Pulmonary artery endothelial cell (primary cell): ENCODE results near the gene SPTBN1. TPM values are rescaled to one million over a fixed set of nuclear protein-coding genes. Genes with fewer than 3 reads are reported as not detected.
"Not testable (repeated sequence)": the region's sequence is repeated elsewhere in the genome, so short reads cannot be mapped to it uniquely, and the experiment has no call there.

Experiments used
- DNase-seq: peaks from one replicate; pipeline ENCODE4 v3.0.0-alpha.2; 2011; ENCODE audit warnings: low read depth, low spot score
- total RNA-seq: library from RNA; depleted of rRNA; stranded (reverse); fragments of >200 nt; gene quantifications from 2 replicates; pipeline ENCODE4 v1.2.3, GENCODE V29; 2014

SPTBN1 gene
- total RNA-seq, 1 donor from 2014 or later: 339 TPM

GRCh38 chr2:54528311-54528955 is 72.3 kb downstream of the SPTBN1 start:
- no peak for DNase-seq

DNA sequence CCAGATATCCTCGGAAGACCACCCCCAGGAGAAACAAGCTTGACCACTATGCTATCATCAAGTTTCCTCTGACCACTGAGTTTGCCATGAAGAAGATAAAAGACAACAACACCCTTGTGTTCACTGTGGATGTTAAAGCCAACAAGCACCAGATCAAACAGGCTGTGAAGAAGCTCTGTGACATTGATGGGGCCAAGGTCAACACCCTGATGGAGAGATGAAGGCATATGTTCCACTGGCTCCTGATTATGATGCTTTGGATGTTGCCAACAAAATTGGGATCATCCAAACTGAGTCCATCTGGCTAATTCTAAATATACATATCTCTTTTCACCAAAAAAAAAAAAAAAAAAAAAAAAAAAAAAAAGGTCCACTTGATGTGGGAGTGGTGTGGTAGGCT is 73.4 kb downstream of the SPTBN1 start:
- DNase-seq: not testable (repeated sequence)

DNA sequence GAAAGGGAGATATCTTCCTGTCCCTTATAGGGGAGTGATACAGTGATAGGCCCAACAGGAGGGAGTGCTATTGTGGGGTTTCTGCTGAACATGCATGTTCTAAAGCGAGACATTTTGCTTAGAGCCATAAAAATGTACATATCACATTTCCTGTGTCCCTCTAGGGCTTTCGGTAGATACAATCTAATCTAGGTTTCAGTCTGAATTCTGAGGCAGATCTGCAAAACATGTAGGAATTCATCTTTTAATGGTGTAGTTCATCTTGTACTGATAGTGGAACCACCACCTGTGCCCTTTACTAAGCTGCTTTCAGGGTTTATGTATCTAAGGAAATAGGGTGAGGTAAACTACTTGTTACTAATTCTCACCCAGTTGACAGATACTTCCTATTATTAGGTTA is 73.8 kb downstream of the SPTBN1 start:
- DNase-seq: no peak

GRCh38 chr2:54531558-54531957 is 75.4 kb downstream of the SPTBN1 start:
- peak; percentile 22 for DNase-seq

DNA sequence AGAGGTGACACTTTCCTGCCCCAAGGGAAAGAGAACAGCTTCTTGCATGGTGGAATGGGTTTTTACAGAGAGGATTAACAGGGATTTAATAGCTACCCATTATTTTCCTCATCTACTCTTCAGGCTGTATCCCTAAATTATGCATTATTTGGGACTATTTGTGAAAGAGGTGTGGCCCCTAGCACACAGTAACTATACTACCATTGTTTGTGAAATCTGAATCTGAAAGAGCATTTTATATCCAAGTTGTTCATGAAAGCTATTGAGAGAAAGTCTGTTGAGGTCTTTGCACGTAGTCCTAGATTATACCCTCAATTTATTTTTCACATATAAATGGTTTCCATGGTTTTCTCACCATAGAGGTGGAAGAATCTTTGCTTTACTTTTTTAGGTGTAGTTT is 78.1 kb downstream of the SPTBN1 start:
- no peak for DNase-seq

DNA sequence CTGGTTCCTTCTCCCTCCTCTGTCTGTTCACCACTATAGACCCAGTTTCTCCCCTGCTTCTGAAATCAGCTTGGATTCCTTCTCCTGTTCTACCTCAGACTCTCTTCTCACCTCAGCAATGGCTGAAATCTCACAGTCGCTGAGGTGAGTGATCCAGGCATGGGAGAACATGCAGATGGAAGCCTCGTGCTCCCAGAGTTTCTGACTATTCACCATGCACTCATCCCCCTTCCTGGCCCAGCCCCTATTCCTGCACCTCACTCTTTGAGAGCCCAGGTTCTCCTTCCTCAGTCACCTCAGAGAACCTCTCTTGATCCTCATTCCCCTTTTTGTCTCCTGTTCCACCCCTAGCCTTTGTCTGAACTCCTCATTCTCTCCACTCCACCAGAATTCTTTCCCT is 78.5 kb downstream of the SPTBN1 start:
- DNase-seq: no peak

DNA sequence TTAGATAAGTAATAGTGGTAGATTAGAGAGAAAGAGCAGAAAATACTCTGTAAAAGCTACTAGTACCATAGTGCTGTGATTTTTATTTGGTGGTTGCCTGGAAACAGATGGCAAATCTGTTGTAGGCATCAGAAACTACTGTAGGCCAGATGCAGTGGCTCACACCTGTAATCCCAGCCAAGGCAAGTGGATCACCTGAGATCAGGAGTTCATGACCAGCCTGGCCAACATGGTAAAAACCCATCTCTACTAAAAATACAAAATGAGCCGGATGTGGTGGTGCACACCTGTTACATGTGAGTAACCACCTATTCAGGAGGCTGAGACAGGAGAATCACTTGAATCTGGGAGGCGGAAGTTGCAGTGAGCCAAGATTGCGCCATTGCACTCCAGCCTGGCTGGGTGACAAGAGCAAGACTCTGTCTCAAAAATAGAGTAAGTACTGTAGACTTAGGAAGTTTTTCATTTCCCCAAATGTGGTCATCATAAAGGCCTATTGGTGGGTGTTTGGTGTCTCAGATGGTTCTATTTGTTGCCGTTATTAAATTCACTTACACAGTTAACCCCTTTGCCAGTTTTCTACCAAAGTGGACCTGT is 79.6 kb downstream of the SPTBN1 start:
- DNase-seq: no peak

- no peak for DNase-seq
Measured at GRCh38 chr2:54536720-54537119, 80.6 kb downstream of the SPTBN1 start.

DNA sequence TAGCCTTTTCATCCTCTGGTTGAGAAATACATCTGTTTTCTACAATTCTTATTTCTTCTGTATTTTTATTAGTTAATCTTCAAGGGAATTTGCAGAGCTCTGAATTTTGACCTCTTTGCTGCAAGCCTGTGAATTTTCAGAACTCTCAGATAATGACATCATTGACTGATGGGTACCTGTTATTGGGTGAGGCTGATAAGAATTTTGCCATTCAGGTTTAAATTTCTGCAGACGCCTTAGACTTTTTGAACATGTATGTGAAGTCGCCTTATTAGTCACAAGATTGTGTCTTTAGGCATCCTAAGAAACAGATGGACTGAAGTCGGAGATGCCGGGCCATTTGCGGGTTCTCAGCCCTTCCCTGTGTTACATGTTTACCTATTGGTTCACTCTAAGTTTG is 82.4 kb downstream of the SPTBN1 start:
- no peak for DNase-seq

GRCh38 chr2:54539683-54540082 is 83.6 kb downstream of the SPTBN1 start:
- DNase-seq: no peak

DNA sequence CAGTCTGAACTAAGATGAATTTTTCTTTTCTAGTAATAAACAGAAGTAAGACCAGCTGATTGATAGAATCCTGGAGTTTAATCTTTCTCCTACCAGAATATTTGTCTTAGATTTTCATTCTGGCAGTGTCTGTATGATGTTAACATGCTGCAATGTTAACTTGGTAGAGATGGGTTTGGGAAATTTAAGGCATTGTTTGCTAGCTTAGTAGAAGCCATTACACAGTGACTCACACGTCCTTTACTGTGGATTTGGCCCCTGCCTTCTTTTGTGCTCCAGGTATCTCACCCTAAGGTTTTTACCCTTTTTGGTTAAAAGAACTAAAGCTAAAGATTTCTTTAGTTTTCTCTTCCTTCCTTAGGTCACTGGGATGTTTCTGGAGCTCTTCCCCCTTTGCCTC is 84.1 kb downstream of the SPTBN1 start:
- DNase-seq: no peak

DNA sequence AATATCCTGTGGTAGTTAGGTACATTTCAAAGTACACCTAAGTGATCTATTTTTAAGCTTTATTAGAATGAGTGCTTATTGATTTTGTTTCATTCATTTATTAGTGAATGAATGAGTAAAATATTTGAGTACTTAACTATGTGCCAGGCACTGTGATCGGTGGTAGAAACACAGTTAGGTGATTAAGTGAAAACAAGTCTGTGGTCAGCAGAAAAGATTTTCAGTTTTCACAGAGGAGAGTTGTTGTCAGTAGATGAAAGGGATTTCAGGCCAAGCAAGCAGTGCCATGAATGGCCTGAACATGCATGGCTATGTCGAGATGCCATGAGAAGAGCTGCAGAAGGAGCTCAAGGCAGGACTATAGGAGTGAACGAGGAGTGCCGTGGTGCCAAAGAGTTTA is 85.9 kb downstream of the SPTBN1 start:
- DNase-seq: no peak

GRCh38 chr2:54543733-54544396 is 87.7 kb downstream of the SPTBN1 start:
- DNase-seq: no peak

DNA sequence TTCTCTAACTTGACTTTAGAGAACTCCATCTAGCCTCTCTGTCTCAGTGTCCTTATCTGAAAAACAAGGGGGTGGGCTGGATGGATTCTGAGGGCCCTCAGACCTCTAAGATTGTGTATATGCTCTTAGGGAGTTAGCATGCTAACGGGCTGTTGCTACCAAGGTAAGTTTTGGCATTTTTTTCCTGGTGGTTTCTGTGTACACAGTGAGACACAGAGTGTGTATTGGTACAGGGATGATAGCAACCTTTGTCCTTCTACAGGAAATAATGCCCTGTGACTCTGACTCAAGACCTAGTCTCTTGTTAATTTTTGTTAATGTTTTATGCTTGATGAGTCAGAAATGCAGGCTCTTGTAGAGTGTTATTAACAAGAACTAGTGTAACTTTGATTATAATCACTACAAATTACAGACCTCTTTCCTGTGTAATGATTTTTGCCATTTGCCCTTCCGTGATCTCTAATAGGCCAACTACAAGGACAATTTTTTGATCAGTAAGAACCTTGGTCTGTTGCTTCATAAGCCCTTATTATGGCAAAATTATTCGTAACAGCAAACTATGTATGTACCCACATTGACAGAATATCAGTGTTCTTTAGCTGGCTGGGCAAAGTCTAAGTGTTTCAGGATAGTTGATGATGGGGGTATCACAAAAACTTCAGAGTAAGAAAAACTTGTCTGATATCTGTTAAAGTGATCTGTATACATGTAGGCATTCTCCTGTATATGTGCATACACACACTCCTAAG is 89.7 kb downstream of the SPTBN1 start:
- DNase-seq: no peak

DNA sequence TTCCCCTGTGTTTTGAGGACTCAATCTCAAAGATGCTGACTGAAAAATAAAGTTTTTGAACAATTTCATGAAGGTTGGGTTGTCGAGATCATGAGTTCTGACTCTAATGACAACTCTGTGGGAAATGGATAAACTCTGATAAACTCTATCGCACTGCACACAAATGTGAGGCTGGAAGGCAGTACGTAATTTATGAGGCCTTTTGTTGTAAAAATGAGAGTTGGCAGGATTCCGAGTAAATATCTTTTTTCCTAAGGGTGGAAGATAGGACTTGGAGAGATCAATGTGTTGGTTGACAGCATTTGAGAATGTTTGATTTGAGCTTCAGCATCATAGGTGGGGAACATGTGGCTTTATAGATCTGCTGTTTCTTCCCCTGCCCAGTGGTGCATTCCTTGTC is 90.4 kb downstream of the SPTBN1 start:
- DNase-seq: no peak

GRCh38 chr2:54546923-54547720 is 91.0 kb downstream of the SPTBN1 start:
- no peak for DNase-seq

DNA sequence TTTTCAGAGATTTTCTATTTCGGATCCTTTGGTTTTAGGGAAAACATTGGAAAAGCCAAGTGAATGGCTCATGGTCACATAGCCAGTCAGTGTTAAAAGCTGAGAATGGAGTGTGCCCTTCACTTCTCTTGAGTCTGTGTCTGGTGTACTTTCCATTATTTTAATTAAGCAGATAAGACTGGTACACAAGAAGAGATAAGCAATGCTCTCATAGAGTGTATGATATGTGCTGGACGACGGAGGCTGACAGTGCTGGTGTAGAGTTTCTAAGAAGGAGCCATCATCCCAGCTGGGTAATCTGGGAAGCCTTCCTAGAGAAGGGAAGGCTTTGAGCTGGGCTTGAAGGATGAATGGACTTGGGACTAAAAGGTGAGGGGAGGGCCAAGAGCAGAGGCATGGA is 93.3 kb downstream of the SPTBN1 start:
- no peak for DNase-seq

DNA sequence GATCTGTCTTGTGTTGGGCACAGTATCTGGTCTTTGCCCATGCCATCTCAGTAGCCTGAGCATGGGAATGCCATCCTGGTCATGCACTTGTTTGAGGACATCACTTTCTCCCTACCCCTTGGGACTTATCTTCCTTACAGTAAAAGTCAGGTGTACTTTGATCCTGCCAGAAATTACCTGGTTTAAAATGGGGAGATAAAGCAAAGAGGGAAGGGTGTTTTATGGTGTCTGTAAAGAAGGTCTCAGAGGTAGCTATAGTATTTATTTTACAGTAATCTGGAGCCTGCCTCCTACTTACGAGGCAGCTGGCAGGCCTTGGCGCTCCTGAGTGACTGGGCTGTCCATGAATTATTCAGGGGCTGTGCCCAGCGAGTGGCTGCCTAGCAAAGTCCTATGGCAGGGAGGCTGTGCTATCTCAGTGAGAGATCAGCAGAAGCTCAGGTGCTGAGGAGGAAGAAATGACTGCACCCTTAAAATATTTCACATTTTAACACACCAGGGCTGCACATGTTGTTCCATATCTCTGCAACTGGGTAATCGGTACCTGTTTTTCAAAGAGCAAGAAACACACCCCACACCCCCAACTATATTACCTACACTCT is 93.9 kb downstream of the SPTBN1 start:
- no peak for DNase-seq

GRCh38 chr2:54550547-54550946 is 94.4 kb downstream of the SPTBN1 start:
- no peak for DNase-seq

DNA sequence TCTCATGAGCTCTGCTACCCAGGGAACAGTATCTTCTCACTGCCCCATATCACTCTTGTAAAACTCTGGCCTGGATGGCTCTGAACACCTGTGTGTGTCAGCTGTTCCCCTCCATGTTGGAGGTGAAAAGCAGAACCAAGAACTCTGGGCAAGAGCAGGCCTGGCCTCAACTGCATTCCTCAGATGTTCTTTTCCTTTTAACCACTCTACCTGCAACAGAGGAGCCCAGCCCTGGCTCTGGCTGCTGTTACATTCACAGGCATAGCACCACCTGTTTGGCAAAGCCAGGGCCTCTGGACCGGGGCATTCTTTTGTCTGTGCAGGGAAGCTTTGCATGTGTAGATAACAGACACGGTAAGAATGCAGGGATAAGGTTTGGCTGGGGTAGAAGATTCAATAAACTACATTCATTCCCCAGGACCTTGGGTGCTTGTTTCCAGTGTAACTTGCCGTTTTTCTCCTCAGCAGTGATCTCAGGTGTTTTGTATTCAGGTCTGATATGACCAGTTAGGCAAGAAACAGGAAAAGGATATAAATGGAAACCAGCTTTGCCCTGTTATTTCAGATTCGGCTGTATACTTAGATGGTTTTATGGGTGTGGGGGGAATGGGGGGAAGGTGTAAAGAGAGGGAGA is 95.1 kb downstream of the SPTBN1 start:
- no peak for DNase-seq

DNA sequence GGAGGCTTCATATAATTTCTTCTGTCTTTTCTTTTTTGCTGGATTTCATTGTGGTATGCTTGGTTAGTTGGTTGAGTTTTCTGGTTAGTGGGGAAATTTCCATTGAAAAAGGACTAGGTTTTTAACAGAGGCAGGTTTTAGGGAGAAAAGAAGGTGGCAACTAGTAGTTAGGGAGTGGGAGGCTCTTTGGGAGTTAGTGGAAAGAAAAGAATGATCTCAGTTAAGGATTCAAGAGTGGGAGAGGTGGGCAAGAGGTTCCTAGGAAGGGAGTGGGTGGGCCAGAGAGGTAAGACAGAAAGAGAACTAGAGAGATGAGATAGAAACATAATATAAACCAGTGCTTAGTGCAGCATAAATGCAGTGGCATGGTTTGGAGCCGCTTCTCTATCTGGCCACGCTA is 96.9 kb downstream of the SPTBN1 start:
- DNase-seq: no peak
